Neural crest cell (in vitro differentiated cells): ENCODE data around the gene NCCRP1. TPM values are rescaled to one million over a fixed set of nuclear protein-coding genes. Genes with fewer than 3 reads are reported as not detected.
"Not testable (repeated sequence)": the region's sequence is repeated elsewhere in the genome, so short reads cannot be mapped to it uniquely, and the experiment has no call there.

Source experiments
- DNase-seq: peaks from one replicate; pipeline ENCODE4 v3.0.0; 2021; ENCODE audit warnings: low read depth, mixed read lengths, low spot score
- H3K27ac Mint-ChIP-seq: one replicate; pipeline ENCODE4 v1.8.0; 2021; ENCODE audit warnings: mild to moderate bottlenecking, mixed read lengths; ENCODE audit not compliant: unreplicated experiment
- H3K27me3 Mint-ChIP-seq: 2 replicates; pipeline ENCODE4 v1.8.0; 2021; ENCODE audit warnings: low read depth, mild to moderate bottlenecking, mixed read lengths
- H3K36me3 Mint-ChIP-seq: 2 replicates; pipeline ENCODE4 v1.8.0; 2021; ENCODE audit warnings: low read depth, mild to moderate bottlenecking, mixed read lengths
- H3K4me1 Mint-ChIP-seq: 2 replicates; pipeline ENCODE4 v1.8.0; 2021; ENCODE audit warnings: mixed read lengths
- H3K4me3 Mint-ChIP-seq: one replicate; pipeline ENCODE4 v1.8.0; 2021; ENCODE audit warnings: mild to moderate bottlenecking, mixed read lengths
- H3K9me3 Mint-ChIP-seq: 2 replicates; pipeline ENCODE4 v1.8.0; 2021; ENCODE audit warnings: mixed read lengths
- total RNA-seq: library from RNA; stranded (reverse); gene quantifications from 2 replicates; pipeline ENCODE4 v1.2.1, GENCODE V29; 2021
- TF ChIP-seq, protein P1 (sequence below): fragments of 200-600 bp; sonication (generic); conservative IDR thresholded peaks from 2 replicates; pipeline ENCODE4 v1.5.0; 2021; ENCODE audit warnings: antibody characterized with exemption, mild to moderate bottlenecking

NCCRP1 gene
- total RNA-seq, 1 donor from 2014 or later, result not detected

DNA sequence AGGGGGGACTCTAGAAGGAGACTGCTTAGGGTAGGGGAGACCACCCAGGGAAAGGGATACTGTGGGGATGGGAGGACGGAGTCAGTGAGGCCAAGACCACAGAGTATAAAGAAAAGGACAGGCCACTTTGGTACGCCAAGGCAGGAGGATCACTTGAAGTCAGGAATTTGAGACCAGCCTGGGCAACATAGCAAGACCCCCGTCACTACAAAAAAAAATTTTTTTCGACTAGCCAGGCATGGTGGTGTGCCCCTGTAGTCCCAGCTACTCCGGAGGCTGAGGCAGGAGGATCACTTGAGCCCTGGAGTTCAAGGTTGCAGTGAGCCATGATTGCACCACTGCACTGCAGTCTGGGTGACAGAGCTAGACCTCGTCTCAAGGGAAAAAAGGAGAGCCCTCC is 41.4 kb downstream of the NCCRP1 start:
- H3K27ac Mint-ChIP-seq, result no peak overlapping the region
- no peak for DNase-seq
- H3K4me3 Mint-ChIP-seq, result no peak overlapping the region
- no peaks in the 10 kb centered on the region for H3K9me3 Mint-ChIP-seq
- TF ChIP-seq, protein P1, sequence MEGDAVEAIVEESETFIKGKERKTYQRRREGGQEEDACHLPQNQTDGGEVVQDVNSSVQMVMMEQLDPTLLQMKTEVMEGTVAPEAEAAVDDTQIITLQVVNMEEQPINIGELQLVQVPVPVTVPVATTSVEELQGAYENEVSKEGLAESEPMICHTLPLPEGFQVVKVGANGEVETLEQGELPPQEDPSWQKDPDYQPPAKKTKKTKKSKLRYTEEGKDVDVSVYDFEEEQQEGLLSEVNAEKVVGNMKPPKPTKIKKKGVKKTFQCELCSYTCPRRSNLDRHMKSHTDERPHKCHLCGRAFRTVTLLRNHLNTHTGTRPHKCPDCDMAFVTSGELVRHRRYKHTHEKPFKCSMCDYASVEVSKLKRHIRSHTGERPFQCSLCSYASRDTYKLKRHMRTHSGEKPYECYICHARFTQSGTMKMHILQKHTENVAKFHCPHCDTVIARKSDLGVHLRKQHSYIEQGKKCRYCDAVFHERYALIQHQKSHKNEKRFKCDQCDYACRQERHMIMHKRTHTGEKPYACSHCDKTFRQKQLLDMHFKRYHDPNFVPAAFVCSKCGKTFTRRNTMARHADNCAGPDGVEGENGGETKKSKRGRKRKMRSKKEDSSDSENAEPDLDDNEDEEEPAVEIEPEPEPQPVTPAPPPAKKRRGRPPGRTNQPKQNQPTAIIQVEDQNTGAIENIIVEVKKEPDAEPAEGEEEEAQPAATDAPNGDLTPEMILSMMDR, result no peak
- no peaks in the 10 kb centered on the region for H3K4me1 Mint-ChIP-seq
- H3K36me3 Mint-ChIP-seq, result no peaks in the 10 kb centered on the region
- peaks cover 45% of the 10 kb centered on the region for H3K27me3 Mint-ChIP-seq

DNA sequence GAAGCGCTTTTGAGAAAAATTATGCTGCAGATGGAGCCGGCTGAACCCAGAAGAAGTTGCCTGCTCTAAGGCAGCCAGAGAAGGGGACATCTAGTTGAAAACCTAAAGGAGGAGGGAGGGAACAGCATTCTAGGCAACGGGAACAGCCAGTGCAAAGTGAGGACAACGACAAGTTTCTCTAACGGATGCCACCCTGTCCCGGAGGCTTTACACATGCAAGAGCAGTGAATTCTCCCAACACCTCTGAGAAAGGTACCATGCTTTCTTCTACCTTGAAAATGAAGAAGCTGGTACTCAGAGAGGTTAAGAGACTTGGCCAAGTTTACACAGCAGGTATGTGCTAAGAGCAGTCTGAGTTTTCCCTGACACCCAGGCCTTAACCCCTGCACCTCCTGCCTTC is 42.2 kb downstream of the NCCRP1 start:
- peaks cover 43% of the 10 kb centered on the region for H3K27me3 Mint-ChIP-seq
- no peak overlapping the region for H3K4me3 Mint-ChIP-seq
- H3K27ac Mint-ChIP-seq, result no peak overlapping the region
- H3K36me3 Mint-ChIP-seq, result no peaks in the 10 kb centered on the region
- no peaks in the 10 kb centered on the region for H3K9me3 Mint-ChIP-seq
- no peak for DNase-seq
- no peaks in the 10 kb centered on the region for H3K4me1 Mint-ChIP-seq
- TF ChIP-seq, protein P1, result no peak

DNA sequence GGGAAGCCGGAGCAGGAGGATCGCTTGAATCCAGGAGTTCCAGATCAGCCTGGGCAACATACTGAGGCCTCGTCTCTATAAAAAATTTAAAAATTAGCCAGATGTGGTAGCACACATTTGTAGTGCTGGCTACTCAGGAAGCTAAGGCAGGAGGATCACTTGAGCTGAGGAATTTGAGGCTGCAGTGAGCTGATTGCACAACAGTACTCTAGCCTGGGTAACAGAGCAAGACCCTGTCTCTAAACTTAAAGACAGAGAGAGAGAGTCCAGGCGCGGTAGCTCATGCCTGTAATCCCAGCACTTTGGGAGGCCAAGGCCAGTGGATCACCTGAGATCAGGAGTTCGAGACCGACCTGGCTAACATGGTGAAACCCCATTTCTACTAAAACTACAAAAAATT is 43.7 kb downstream of the NCCRP1 start:
- H3K4me1 Mint-ChIP-seq, result no peaks in the 10 kb centered on the region
- H3K4me3 Mint-ChIP-seq, result no peak overlapping the region
- TF ChIP-seq, protein P1, result no peak
- no peak overlapping the region for H3K27ac Mint-ChIP-seq
- no peaks in the 10 kb centered on the region for H3K36me3 Mint-ChIP-seq
- no peaks in the 10 kb centered on the region for H3K9me3 Mint-ChIP-seq
- DNase-seq, result no peak
- peaks cover 41% of the 10 kb centered on the region for H3K27me3 Mint-ChIP-seq

DNA sequence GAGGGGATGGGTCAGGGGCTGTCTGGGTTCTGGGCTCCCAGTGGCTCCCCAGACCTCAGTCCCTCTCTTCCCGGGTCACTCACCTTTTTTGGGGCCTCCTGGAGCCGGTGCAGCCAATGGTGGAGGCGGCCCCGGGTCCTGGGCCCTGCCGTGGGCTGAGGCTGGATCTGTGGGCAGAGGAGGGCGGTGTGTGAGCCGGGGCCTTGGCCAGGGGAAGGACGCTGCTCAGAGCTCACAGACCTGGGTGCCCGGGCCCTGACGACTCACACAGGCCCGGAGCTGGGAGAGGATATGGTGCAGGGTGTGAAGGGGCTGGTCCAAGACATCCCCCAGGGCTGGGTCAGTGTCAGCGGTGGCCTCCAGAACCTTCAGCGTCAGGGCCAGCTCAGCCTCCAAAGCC is 47.0 kb downstream of the NCCRP1 start:
- H3K27ac Mint-ChIP-seq, H3K4me1 Mint-ChIP-seq, DNase-seq, H3K4me3 Mint-ChIP-seq, H3K36me3 Mint-ChIP-seq, H3K9me3 Mint-ChIP-seq: not testable (repeated sequence)
- H3K27me3 Mint-ChIP-seq, result peaks cover 51% of the 10 kb centered on the region

DNA sequence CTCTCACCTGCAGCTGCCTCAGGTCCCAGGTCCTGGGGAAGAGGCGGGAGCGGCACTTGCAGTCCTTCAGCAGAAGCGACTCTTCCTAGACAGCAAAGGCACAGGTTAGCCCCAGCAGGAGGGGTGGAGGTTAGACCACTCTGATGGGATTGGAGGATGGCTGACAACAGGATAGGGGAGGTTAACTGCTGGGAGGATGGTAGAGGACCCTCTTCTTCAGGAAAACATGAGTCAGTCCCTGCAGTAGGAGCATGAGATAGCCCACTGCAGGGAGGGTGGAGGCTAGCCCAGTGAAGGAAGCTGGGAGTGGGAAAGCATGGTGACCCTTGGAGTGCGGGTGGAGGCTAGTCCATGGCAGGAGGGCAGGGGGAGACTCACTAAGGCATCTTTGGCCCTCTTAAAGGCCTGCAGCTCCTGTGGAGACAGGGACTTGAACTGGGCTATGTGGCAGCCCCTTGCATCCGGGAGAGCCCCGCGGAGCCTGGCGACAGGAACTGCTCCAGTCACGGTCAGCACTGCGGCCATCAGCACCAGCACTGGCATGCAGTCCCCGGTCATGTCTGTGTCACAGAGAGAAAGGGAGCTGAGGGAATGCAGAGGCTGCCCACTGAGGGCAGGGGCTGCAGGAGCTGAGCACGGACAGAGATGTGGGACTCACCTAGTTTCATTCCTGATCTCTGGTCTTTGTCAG is 47.8 kb downstream of the NCCRP1 start, which contains the start of gene IFNL3:
IFNL3 (minus strand) TSS at position 597 of the 691 bp plus-strand sequence; CDS start at position 558, 39 bp downstream.
- H3K36me3 Mint-ChIP-seq, DNase-seq, H3K4me3 Mint-ChIP-seq, H3K4me1 Mint-ChIP-seq, H3K27ac Mint-ChIP-seq, H3K9me3 Mint-ChIP-seq: not testable (repeated sequence)
- H3K27me3 Mint-ChIP-seq, result peaks cover 56% of the 10 kb centered on the region

DNA sequence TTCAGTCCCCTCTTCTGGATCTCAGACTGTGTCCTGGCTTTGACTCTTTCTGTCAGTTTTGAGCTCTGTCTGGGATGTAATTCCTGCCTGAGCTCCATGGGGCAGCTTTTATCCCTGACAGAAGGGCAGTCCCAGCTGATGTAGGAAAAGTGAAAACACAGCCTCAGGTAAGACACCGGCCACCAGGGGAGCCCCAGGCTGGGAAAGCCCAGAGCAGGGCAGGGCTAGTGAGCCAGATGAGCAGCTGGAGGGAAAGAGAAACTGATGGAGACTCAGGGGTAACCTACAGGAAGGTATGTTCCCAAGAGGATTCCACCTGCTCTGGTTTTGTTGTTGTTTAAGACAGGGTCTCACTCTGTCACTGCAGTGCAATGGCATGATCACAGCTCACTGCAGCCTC is 48.4 kb downstream of the NCCRP1 start:
- H3K4me3 Mint-ChIP-seq, H3K27ac Mint-ChIP-seq, H3K36me3 Mint-ChIP-seq, DNase-seq, H3K9me3 Mint-ChIP-seq, H3K4me1 Mint-ChIP-seq: not testable (repeated sequence)
- H3K27me3 Mint-ChIP-seq, result peaks cover 57% of the 10 kb centered on the region

DNA sequence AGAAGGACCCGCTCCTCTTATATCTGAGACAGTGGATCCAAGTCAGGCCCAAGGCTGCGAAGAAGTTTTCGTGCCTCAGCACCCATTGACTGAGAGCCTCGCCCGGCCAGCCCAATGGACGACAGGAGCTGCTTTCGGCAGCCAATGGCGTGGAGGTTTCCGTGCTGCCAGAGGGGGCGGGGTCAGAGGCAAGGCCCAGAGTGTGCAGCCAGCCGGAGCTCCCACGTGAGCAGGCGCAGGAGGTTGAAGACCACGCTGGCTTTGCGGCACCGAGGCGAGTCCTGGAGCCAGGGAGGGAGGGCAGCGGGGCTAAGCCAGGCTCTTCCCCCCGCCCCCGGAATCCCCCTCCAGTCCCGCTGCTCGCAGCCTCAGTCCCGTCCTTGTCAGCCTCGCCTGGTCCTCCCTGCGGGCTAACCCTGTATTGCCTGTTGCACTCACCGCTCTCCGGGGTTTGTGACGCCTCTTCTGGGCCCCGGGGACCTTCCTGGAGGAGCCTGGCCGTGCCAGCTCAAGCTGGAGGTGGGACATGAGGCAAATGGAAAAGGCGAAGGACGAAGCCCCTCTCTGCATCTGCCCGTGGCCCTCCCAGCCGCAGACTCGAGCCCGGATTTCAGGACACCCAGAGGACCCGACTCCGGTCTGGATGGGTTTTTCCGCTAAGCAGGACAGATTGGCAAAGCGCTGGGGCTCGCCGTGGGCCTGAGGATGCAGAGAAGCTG is 50.3 kb downstream of the NCCRP1 start:
- peaks cover 67% of the 10 kb centered on the region for H3K27me3 Mint-ChIP-seq
- H3K36me3 Mint-ChIP-seq, result no peaks in the 10 kb centered on the region
- H3K9me3 Mint-ChIP-seq, result no peaks in the 10 kb centered on the region
- H3K4me3 Mint-ChIP-seq, result no peak overlapping the region
- no peak overlapping the region for H3K27ac Mint-ChIP-seq
- TF ChIP-seq, protein P1, result no peak
- H3K4me1 Mint-ChIP-seq, result no peaks in the 10 kb centered on the region
- peak; percentile 18 for DNase-seq
